ENCODE measurements around the gene RBMS3.

Gene RBMS3

DNA sequence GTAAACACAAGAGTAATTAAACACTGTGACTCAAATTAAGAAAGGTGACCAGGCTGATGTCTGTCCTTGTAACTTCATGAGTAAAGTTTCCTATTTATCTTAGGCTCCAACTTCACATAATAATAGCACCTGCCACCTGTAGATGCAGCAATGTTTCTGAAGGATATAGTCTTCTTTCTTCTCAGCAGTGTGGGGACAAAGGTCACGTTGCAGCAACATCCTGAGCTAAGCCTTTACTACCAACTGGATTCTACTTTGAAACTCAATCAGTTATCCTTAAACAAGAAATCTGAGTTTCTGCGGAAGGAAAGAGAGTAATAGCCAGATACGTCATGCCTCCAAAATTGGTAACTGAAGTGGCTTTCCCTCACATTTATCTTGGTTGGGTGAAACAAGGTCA, 253.1 kb downstream of the RBMS3 start:
- DNase-seq = no peak
- in situ Hi-C loops (cut with MboI; ENCODE audit: low pct_unique_long_range_greater_than_20kb, low sequenced_read_pairs) = no loop called here

DNA sequence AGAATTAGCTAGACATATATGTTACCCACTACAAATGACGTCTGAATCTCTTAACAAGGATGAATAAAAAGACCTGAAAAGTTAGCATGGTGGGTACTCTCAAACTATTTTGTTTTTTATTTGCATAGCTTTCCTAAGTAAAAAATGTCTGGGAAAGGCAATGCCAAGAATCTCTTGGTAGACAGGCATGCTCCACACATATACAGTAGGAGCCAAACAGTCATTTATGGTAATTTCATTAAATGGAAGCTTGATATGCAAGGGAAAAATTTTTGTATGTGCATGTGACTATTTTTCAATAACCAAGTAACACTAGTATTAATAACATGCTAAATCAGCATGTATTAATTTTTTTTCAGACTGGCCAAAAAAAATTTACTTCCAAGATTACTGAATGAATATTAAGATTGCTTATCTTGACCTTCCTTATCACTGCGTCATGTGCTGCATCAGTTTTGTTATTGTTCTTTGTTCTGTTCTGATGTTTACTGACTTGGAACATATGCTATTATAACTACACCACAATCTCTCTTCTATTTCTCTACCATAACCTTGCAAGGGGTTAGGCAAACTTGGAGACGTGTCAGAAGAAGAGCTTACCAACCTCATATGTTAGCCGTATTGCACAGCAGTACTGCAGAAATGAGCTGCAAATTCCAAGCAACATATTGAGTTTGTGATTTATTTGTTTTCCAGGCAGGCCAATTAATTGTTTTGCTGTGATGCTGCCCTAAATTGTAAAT, 255.3 kb downstream of the RBMS3 start:
- DNase-seq = no peak
- in situ Hi-C loops (cut with MboI; ENCODE audit: low pct_unique_long_range_greater_than_20kb, low sequenced_read_pairs) = no loop called here

DNA sequence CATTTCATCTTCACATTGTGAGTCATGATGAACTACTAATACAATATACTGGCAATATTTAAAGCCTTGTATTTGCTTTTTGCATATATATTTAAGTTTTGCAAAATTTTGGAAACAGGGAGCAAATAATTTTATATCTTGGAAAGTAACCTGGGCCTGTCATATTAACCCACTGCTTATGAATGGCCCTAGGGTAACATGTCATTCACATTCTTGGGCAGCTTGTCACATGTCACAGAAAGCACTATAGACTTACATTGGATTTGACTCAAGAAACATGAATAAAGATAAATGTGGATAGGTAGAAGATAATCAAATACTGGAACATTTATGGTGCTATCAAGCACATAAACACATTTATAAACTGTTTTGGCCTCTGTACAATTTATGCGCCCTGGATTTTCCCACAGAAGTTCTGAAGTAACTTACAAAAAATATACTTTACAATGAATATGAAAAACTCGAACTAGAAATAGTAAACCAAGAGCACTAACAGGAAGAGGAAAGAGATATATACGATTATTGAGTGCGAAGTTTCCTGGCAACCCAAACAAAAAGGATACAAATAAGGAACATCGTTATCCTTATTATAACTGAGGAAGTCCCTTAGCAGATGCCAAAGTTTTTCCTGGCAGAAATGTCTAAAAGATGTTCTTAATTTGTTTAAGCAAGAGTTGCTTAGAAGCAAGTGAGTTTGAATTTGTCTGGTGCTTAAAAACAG, 257.2 kb downstream of the RBMS3 start:
- in situ Hi-C loops (cut with MboI; ENCODE audit: low pct_unique_long_range_greater_than_20kb, low sequenced_read_pairs) = no loop called here
- DNase-seq = no peak

DNA sequence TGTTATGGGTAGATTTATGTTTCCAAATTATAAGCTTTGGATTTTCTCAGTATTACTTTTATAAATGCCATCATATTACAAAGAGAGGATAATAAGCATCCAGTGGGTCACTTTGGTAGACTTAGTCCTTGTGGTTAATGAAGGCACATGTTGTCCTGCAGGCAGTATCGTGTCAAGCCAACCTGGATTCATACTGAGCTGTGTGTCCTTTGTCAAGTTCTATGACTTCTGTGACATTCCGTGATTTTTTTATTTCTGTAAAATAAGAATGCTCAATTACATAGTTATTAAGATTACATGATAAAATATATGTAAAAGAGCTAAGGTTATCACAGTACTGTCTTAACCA, 257.7 kb downstream of the RBMS3 start:
- no peak for DNase-seq
- in situ Hi-C loops (cut with MboI; ENCODE audit: low pct_unique_long_range_greater_than_20kb, low sequenced_read_pairs) = no loop called here

DNA sequence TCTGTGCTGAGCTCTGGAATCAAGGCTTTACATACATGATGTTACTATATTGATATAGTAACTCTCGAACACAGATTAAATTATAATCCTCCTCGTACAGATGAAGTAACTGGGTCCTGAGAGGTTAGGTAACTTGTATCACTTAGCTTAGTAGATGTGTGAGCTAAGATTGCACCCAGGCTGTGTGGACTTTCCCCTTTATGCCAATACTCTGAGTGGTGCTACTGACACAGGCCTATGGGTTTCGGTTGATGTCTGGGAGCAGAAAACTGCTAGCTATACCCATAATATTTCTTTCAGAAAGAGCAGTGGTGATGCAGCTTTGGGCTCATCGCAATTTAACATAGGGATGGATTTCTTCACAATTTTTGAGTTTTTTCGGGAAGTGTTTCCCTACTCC, 259.7 kb downstream of the RBMS3 start:
- in situ Hi-C loops (cut with MboI; ENCODE audit: low pct_unique_long_range_greater_than_20kb, low sequenced_read_pairs) = no loop called here
- no peak for DNase-seq

DNA sequence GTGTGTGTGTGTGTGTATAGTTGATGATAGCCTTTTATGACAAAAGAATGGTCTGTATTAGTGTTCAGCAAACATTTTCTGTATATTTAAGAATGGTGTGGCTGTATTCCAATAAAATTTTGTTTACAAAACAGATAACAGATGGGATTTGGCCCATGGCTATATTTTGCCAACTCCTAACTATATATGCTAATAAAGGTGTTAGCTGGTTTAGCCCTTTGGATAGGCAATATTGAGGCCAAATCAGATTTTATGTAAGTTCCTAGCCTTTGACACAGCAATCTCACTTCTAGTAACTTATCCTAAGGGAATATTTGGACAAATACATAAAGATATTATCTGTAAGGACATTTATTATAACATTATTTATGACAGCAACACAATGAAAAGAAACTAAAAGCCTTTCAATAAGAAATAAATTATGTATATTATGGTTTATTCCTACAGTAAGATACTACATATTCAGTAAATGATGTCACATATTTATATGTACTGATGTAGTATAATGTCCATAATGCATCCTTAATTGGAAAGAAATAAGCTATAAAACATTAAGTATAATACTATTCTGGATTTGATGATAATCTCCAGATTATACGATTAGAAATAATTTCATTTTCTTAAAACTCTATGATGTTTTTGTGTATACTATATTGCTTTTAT, 264.0 kb downstream of the RBMS3 start:
- no peak for DNase-seq
- in situ Hi-C loops (cut with MboI; ENCODE audit: low pct_unique_long_range_greater_than_20kb, low sequenced_read_pairs) = no loop called here

DNA sequence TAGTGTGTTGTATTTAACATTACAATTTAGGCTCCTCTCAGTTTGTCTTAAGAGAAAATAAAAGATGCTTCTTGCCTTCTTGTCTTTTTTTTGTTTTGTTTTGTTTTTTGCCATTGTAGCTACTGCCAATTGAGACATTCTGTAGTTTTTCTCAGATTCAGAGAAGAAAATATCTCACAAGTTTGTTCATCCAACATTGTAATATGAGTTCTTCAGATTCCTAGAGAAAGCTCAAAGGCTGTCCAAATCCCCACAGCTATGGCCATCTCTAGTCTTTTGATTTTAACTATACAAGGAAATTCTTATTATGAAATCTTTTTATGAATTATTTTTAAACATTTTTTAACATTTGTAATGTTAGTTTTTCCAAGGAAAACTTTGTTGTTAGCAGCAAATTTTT, 264.7 kb downstream of the RBMS3 start:
- in situ Hi-C loops (cut with MboI; ENCODE audit: low pct_unique_long_range_greater_than_20kb, low sequenced_read_pairs) = no loop called here
- DNase-seq = no peak

DNA sequence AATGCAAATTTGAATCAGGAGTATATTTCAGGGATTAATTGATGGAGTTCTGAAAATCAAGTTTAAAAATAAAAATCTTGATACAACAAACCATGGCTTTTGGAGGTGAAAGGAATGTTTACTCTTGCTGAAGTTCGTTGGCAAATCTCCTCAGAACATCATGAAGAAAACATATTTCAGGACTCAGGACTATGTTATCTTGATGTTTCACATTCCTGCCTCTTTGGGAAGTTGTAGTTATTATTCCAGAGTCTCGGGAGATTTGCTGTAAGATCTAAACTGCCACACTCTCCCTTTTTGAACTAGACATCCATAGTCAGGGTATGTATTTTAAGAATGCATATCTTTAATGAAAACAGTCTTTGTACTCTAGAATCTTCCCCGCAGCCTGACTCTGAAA, 271.2 kb downstream of the RBMS3 start:
- DNase-seq = no peak
- in situ Hi-C loops (cut with MboI; ENCODE audit: low pct_unique_long_range_greater_than_20kb, low sequenced_read_pairs) = no loop called here

DNA sequence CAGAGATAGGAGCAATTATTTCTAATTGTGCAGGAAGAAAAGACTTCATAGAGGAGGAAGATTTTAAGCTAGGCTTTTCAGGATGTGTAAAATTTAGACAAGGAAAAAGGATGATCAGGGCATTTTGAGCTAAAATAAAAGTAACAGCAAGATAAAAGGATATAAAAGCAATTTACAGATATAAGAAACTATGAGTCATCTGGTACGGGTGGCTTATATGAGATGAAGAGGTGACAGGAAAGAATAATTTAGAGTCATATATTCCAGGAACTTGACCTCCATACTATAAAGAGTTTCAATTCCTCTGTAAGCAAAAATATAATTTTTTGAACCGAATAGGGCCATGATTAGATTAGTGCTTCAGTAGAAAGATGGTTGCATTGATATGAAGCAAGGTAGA, 273.7 kb downstream of the RBMS3 start:
- no peak for DNase-seq

DNA sequence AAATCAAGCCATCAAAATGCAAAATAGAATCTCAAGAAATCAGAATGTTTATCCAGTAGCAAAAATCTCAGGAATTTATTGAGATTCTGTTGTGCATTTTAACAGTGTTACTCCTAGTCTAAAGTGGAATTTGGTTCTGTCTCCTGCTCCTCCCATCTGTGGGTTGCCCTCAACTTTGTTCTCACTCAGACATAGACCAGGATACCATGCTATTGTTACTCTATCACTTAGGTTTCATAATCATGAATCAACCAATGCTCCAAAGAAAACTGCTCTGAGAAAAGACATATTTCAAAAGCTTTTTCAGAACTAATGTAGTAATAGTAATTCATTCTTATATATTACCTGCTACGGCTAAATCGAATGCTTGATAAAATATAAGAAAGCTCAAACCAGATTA, 274.7 kb downstream of the RBMS3 start:
- in situ Hi-C loops (cut with MboI; ENCODE audit: low pct_unique_long_range_greater_than_20kb, low sequenced_read_pairs) = no loop called here
- no peak for DNase-seq

More for the DNA sequence above, 273.7 kb downstream of the RBMS3 start:
- in situ Hi-C loops (cut with MboI; ENCODE audit: low pct_unique_long_range_greater_than_20kb, low sequenced_read_pairs) = no loop called here

DNA sequence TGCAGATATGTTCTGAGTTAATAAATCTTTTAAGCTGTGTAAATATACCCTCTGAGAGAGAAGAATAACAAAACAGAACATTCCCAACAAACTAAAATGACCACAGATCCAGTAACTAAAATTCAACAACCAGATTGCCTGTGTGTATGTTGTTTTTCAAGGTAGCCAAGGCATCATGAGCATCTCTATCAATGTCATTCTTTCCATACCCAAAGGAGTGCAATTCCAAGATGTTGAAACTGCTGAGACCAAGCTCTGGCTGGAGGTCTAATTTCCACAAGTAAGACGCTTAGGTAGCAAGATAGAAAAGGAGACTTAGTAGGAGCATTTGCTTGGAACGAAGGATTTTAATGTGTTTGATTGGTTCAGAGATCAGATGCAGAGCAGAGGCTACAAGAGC, 276.3 kb downstream of the RBMS3 start:
- in situ Hi-C loops (cut with MboI; ENCODE audit: low pct_unique_long_range_greater_than_20kb, low sequenced_read_pairs) = no loop called here
- no peak for DNase-seq

DNA sequence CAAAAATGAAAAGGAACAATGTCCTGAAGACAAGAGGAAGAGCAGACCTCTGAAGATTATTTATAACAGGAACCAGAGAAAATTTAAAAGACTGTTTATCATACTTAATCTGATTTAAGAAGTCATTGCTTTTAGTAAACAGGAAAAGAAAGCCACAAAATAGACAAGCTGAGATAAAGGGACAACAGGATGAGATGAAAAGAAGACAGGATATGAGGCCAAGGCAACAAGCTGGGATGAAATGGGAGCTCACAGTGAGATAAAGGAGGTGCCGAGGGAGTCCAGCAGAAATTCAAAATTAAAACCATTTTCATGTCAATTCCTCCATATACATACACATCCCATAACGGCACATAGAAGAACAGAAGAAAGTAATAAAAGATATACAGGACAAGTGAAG, 277.0 kb downstream of the RBMS3 start:
- in situ Hi-C loops (cut with MboI; ENCODE audit: low pct_unique_long_range_greater_than_20kb, low sequenced_read_pairs) = no loop called here
- no peak for DNase-seq

DNA sequence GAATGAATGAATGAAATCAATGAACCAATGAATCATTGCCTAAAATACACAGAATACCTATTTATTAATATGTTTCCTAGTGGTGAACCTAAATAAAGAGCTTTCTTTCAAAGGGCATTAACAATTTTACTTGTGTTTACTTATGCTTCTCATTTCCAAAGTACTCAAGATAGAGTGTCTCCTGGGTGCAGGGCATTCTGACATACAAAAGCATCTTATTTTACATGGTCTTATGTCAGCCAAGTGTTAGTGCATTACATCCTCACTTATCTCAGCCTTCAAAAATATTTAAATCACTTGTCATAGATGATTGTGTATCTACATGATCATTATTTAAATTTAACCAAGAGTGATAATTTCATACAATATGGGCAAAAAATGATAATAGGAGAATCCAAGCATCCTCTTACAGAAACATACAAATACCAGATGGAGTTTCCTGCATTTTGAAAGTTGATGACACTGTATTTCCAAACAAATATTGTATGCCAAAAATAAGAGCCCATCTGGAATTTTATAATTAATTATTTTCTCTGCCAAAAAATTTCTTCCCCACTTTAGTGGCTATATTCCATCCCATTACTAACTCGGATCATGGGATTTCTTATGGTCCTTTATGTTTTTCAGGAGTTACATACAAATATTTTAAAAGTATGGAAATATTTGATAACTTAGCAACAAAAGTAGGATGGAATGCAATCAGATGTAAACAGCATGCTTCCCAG, 279.0 kb downstream of the RBMS3 start:
- no peak for DNase-seq
- in situ Hi-C loops (cut with MboI; ENCODE audit: low pct_unique_long_range_greater_than_20kb, low sequenced_read_pairs) = no loop called here

DNA sequence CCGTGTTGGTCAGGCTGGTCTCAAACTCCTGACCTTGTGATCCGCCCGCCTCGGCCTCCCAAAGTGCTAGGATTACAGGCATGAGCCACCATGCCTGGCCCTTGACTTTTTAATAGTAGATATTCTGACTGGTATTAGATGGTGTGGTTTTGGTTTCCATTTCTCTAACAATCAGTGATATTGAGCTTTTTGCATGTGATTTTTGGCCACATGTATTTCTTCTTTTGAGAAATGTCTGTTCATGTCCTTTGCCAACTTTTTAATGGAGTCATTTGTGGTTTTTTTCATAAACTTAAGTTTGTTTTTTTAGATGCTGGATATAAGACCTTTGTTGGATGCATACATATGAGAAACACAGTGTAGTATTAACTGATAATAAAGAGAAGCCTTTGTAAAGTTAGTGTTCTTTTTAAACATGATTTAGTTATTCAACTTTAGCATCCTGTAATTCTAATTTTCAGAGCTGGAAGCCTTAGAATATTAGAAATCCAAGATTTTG, 280.8 kb downstream of the RBMS3 start:
- in situ Hi-C loops (cut with MboI; ENCODE audit: low pct_unique_long_range_greater_than_20kb, low sequenced_read_pairs) = no loop called here
- DNase-seq = no peak

DNA sequence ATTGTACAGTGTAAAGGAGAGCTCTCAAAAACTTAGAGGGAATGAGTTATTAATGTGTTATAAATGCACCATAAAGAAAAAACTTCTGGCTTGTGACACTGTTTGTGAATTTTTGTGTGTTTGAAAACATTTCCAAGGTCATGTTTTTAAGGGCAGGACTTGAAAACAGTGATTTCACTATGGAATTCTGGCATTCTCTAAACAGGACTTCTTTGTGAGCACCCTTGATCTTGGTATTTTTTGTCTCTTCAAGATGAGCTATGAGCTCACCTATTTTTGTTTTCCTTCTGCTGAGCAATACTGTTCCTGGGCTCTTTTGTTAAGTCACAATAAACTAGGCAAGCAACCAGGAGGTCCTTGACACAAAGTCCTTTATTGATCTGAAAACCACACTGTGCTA, 284.4 kb downstream of the RBMS3 start:
- no peak for DNase-seq
- in situ Hi-C loops (cut with MboI; ENCODE audit: low pct_unique_long_range_greater_than_20kb, low sequenced_read_pairs) = no loop called here

DNA sequence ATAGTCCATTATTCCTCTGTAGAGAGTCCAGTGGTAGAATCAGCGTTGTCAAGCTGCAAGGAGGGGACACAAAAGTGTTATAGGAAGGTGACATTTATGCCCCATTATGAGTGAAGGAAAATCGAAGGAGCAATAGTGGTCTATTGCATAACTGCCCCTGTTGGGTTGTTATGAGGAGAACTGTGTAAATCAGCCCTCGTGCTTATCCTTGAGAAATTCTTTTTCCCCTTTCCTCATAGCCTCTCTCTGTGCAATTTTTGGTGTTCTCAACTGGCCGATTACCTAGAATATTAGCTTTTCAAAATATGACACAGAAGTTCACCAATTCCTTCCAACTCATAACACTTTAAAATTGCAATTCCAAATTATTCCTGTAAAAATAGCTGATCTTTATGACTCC, 286.6 kb downstream of the RBMS3 start:
- in situ Hi-C loops (cut with MboI; ENCODE audit: low pct_unique_long_range_greater_than_20kb, low sequenced_read_pairs) = no loop called here
- no peak for DNase-seq

DNA sequence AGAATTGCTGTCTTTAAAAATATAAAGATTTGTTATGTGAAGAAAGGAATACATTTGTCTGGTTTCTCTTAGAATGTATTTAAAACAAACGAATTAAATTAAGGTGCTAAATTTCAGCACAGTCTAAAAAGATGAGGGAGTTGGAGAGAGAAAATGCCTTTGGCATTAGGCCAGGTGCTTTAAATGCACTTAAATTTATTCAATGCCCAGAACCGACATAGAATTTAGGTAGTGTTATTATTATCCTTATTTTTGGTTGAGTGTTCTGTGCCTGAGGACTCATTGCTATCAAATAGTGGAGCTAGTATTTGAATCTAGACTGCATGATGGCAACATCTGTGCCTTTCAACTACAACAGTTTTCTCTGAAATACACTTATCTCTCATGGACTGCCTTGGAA, 287.5 kb downstream of the RBMS3 start:
- no peak for DNase-seq

DNA sequence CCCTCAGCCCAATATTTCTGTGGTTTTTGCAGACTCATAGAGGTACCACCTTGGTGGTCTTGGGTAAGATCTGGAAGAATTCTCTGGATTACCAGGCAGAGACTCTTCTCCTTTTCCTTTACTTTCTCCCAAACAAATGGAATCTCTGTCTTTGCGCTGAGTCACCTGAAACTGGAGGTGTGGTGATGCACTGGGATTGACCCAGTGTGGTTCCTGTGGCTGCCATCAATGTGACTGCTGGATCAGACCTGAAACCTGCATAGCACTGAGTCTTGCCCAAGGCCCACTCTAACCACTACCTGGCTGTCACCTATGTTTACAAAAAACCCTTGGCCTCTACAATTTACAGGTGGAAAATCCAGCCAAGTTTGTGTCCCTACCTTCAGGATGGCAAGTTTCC, 295.3 kb downstream of the RBMS3 start:
- in situ Hi-C loops (cut with MboI; ENCODE audit: low pct_unique_long_range_greater_than_20kb, low sequenced_read_pairs) = no loop called here
- no peak for DNase-seq

More for the DNA sequence above, 287.5 kb downstream of the RBMS3 start:
- in situ Hi-C loops (cut with MboI; ENCODE audit: low pct_unique_long_range_greater_than_20kb, low sequenced_read_pairs) = no loop called here

DNA sequence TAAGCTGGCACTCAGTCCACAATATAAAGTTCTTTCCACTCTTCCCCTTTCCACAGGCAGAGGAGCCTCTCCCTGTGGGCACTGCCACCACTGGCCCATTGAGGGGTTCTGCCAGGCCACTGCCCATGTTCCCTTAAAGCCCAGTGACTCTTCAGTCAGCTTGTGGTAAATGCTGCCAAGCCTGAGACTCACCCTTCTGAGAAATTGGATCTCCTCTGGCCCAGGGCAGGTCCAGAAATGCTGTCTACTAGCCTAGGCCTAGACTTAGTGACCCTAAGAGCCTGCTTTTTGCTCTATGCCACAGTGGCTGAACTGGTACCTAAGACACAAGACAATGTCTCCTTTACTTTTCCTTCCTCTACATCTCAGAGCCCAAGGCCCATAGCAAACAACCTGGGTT, 295.8 kb downstream of the RBMS3 start:
- in situ Hi-C loops (cut with MboI; ENCODE audit: low pct_unique_long_range_greater_than_20kb, low sequenced_read_pairs) = no loop called here
- DNase-seq = no peak

DNA sequence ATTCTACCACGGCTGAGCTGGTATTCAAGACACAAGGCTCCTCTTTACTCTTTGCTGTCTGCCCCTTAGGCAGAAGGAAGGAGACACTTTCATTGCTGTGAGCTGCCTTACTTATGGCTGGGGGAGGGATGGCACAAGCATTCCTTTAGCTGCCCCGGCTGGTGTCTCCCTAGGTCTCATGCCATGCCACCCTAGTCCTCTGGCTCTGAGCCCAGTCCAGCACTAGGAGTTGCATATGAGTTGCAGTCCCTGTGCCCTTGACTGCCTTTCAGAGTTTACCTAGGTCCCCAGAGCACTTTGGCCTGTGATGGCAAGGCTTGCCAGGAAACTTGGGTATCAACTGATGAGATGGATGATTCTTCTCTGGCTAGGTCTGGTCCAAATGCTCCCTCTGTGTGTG, 296.4 kb downstream of the RBMS3 start:
- in situ Hi-C loops (cut with MboI; ENCODE audit: low pct_unique_long_range_greater_than_20kb, low sequenced_read_pairs) = no loop called here
- DNase-seq = no peak

All from KBM-7 (cell line).